ENCODE measurements around the gene TSR1. TPM values are rescaled to one million over a fixed set of nuclear protein-coding genes. Genes with fewer than 3 reads are reported as not detected.

TSR1 gene
- total RNA-seq, 1 donor from 2014 or later: 36.4 TPM

GRCh38 chr17:2380950-2381649 lies 44.8 kb upstream of the TSR1 start:
- Mint-ChIP-seq H3K27ac (ENCODE audit: unreplicated experiment) (peak overlapping the region; percentile 34), H3K36me3 (ENCODE audit: low read depth, unreplicated experiment) (peaks cover 7% of the 10 kb centered on the region), H3K4me3 (ENCODE audit: unreplicated experiment) (no peak overlapping the region), H3K9me3 (ENCODE audit: unreplicated experiment) (no peaks in the 10 kb centered on the region), H3K27me3 (ENCODE audit: low read depth, unreplicated experiment) (no peaks in the 10 kb centered on the region), H3K4me1 (ENCODE audit: low read depth, unreplicated experiment) (peaks cover 14% of the 10 kb centered on the region)
- FAIRE-seq: no peak
- H3K9ac ChIP-seq (ENCODE audit: low read length): no peak overlapping the region
- no peaks in the 10 kb centered on the region for H3K9me3 ChIP-seq (ENCODE audit: insufficient read depth, low read depth, low read length)
- no peak overlapping the region for H3K4me3 ChIP-seq (ENCODE audit: insufficient read depth, low read depth, low read length)
- peaks cover 7% of the 10 kb centered on the region for H3K36me3 ChIP-seq (ENCODE audit: insufficient read depth, low read length)
- no peaks in the 10 kb centered on the region for H3K27me3 ChIP-seq (ENCODE audit: insufficient read depth, low read length)
- H3K4me1 ChIP-seq (ENCODE audit: insufficient read depth, low read length): peaks cover 10% of the 10 kb centered on the region
- H3K27ac ChIP-seq (ENCODE audit: low read depth, low read length): no peak overlapping the region
- no peaks in the 10 kb centered on the region for H3K79me2 ChIP-seq (ENCODE audit: insufficient read depth, low read length)
- TF ChIP-seq, protein P1, sequence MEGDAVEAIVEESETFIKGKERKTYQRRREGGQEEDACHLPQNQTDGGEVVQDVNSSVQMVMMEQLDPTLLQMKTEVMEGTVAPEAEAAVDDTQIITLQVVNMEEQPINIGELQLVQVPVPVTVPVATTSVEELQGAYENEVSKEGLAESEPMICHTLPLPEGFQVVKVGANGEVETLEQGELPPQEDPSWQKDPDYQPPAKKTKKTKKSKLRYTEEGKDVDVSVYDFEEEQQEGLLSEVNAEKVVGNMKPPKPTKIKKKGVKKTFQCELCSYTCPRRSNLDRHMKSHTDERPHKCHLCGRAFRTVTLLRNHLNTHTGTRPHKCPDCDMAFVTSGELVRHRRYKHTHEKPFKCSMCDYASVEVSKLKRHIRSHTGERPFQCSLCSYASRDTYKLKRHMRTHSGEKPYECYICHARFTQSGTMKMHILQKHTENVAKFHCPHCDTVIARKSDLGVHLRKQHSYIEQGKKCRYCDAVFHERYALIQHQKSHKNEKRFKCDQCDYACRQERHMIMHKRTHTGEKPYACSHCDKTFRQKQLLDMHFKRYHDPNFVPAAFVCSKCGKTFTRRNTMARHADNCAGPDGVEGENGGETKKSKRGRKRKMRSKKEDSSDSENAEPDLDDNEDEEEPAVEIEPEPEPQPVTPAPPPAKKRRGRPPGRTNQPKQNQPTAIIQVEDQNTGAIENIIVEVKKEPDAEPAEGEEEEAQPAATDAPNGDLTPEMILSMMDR (IDR thresholded peaks at IDR 0.05; ENCODE audit: insufficient read depth, low read depth, low read length): no peak
- no peak for TF ChIP-seq EZH2 (IDR thresholded peaks at IDR 0.05; ENCODE audit: insufficient read depth, low read length)
- H3K4me2 ChIP-seq (ENCODE audit: low read length): no peak overlapping the region
- peaks cover 6% of the 10 kb centered on the region for H4K20me1 ChIP-seq (ENCODE audit: insufficient read depth, low read length)
- no peak overlapping the region for H2AFZ ChIP-seq (ENCODE audit: low read depth, low read length)
- DNase-seq (ENCODE audit: low read depth): no peak

- Mint-ChIP-seq H3K4me1 (ENCODE audit: low read depth, unreplicated experiment) (peaks cover 14% of the 10 kb centered on the region), H3K9me3 (ENCODE audit: unreplicated experiment) (no peaks in the 10 kb centered on the region), H3K27me3 (ENCODE audit: low read depth, unreplicated experiment) (no peaks in the 10 kb centered on the region), H3K4me3 (ENCODE audit: unreplicated experiment) (no peak overlapping the region), H3K27ac (ENCODE audit: unreplicated experiment) (peak overlapping the region; percentile 69), H3K36me3 (ENCODE audit: low read depth, unreplicated experiment) (peaks cover 9% of the 10 kb centered on the region)
- H3K4me3 ChIP-seq (ENCODE audit: insufficient read depth, low read depth, low read length): no peak overlapping the region
- no peak overlapping the region for H3K9ac ChIP-seq (ENCODE audit: low read length)
- H3K36me3 ChIP-seq (ENCODE audit: insufficient read depth, low read length): peaks cover 7% of the 10 kb centered on the region
- H3K9me3 ChIP-seq (ENCODE audit: insufficient read depth, low read depth, low read length): no peaks in the 10 kb centered on the region
- H3K27ac ChIP-seq (ENCODE audit: low read depth, low read length): no peak overlapping the region
- H4K20me1 ChIP-seq (ENCODE audit: insufficient read depth, low read length): peaks cover 6% of the 10 kb centered on the region
- DNase-seq (ENCODE audit: low read depth) (no peak), FAIRE-seq (no peak)
- TF ChIP-seq, protein P1 (IDR thresholded peaks at IDR 0.05; ENCODE audit: insufficient read depth, low read depth, low read length): no peak
- no peak for TF ChIP-seq EZH2 (IDR thresholded peaks at IDR 0.05; ENCODE audit: insufficient read depth, low read length)
- no peaks in the 10 kb centered on the region for H3K79me2 ChIP-seq (ENCODE audit: insufficient read depth, low read length)
- H3K4me1 ChIP-seq (ENCODE audit: insufficient read depth, low read length): peaks cover 10% of the 10 kb centered on the region
- H3K27me3 ChIP-seq (ENCODE audit: insufficient read depth, low read length): no peaks in the 10 kb centered on the region
- H2AFZ ChIP-seq (ENCODE audit: low read depth, low read length): no peak overlapping the region
- no peak overlapping the region for H3K4me2 ChIP-seq (ENCODE audit: low read length)
These were observed 44.1 kb upstream of the TSR1 start for GRCh38 chr17:2380226-2380922.
